Breast epithelium (tissue), 3 donors: ENCODE measurements around the gene HTT.

Experiments used
- CTCF ChIP-seq, 3 donors: fragments of 450-650 bp; IDR thresholded peaks; one replicate each; pipeline ENCODE4 v1.5.1; 2016 to 2017; ENCODE audit warnings: antibody characterized with exemption in 3 of 3, mild to moderate bottlenecking in 3 of 3, moderate library complexity in 3 of 3
- POLR2A ChIP-seq: fragments of 450-650 bp; IDR thresholded peaks from one replicate; pipeline ENCODE4 v1.6.1; 2016; ENCODE audit warnings: antibody characterized with exemption, mild to moderate bottlenecking, moderate library complexity
- POLR2AphosphoS5 ChIP-seq, 3 donors: sonication (generic); formaldehyde crosslinking; IDR thresholded peaks; one replicate each; pipeline ENCODE4 v1.6.1; 2017; ENCODE audit warnings: antibody characterized with exemption in 3 of 3

- TF ChIP-seq POLR2A: no peak
- no peak for TF ChIP-seq POLR2AphosphoS5 (IDR thresholded peaks at IDR 0.05)
- no peak for TF ChIP-seq CTCF (IDR thresholded peaks at IDR 0.05)
Observed at GRCh38 chr4:3205995-3206394, 131.5 kb downstream of the HTT start.
